Superior temporal gyrus (tissue), 1 donor: ENCODE results near the gene CTNNA2.

Experiments used
- DNase-seq: peaks from one replicate; pipeline ENCODE4 v3.0.0-alpha.2; 2016; ENCODE audit errors: extremely low spot score

The CTNNA2 gene

DNA sequence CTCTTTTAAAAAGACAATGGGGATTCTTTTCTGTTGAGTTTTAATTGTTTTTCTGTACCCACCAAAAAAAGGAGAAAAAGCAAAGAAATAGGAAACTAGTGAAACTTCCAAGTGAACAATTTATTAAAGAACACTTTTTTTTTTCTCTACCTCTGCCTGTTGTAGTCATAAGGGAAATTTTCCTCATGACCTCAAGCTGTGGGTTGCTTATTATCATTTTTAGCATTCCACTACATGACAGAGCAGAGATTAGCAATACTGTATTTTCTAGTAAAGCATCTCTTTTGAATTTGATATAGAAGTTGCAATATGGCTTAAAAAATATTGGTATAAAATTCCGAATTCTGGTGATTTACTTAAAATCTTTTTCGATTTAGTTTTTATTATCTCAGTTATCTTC, 879.6 kb downstream of the CTNNA2 start:
- DNase-seq, result no peak

DNA sequence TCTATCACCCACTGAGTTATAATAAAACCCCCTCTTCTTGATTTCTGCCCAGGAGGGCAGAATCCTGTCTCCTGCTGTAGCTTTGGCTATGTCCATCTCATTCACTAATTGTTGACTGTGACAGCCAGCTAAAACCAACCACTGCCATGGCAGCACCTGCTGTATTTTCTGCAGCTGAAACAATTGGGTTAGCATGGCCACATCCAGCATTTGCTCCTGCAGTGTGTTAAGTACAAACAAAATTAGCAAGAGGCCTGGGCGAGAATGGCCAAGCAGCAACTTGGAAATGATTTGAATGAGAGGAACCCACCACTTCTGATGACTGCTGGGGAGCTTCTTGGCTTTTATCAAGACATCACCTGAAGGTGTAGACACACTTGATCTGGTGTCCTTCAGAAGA, 881.1 kb downstream of the CTNNA2 start:
- no peak for DNase-seq

DNA sequence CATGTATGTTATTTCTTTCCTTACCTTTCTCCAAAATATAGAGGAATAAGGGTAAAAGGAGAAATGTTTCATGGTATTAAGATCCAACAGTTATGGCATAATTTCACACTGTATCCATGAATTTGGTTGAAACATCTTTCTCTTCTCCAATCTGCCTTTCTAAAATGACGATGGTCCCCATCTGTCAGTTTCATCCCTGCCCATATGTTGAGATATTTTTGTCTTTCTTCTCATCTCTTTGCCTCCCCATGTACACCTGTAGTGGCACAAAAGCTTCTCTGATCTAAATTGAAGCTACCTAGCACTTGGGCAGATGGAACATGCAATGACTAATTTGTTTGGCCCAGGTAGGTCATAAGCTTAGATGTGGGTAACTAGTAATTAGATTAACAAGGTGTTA, 882.4 kb downstream of the CTNNA2 start:
- DNase-seq, result no peak

DNA sequence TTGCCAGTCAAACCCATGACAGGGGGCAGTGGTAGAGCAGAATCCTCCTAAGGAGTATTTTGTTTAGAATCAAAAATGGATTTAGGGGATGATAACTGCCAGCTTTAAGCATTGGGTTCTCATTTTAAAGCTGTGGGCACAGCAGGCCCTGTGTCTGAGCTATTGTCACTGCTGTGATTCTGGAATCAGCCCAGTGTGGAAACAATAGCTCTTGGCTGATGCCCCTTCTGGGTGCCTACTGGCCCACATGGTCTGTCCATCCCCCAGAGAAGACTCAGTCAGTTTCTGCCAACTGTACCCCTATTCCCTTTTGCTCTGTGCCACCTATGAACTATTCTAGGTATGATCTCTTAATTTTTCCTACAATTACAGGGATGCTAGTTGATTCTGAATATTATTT, 883.4 kb downstream of the CTNNA2 start:
- DNase-seq, result no peak

DNA sequence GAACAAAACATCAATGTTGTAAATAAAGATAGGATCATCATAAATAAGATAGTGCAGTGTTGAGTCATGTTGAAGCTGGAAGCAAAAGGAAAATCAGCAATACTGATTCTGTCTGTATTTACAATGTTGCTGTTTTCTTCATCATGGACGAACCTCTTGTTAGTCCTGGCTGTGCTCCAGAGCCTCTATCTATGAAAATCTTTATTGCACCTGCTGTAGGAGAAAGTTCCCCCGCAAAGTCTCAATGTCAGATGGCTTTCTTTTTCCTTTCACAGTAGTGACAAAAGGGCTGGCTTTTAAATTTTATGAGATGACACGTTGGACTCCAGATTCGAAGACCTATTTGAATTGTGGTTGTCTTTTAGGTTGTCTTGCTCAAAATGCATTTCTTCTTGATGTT, 890.2 kb downstream of the CTNNA2 start:
- no peak for DNase-seq

DNA sequence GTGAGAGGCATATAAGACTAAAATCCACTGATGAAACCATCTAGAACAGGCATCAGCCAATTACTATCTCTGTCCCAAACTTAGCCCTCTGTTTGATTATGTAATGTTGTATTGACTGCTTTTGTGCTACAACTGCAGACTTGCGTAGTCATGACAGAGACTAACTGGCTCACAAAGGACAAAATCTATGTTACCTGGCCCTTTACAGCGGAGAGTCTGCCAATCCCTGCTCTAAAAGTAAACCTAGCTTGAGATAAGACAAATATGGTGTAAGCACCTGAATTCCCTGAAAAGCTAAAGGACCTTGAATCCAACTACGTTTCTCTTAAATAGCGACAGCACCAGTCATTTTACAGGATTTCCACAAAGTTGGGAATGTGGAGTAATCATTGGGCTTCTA, 894.5 kb downstream of the CTNNA2 start:
- no peak for DNase-seq

DNA sequence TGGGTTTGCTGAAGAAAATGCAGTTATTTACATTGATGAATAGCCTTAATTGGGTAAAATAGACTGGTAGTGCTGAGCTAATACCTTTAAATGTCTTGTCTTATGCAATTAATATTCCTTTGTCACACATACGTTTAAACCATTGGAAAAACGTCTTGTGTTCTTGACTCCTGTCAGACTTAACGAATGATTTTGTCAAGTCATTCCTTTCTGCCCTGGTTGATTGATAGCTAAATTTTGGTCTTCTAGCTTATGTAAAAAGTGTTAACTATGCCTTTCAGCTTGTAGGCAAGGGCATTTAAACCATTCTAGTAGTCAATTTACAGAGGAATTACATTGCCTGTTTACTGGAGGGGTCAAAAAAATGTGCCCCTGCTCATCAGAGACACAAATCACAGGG, 897.5 kb downstream of the CTNNA2 start:
- no peak for DNase-seq

DNA sequence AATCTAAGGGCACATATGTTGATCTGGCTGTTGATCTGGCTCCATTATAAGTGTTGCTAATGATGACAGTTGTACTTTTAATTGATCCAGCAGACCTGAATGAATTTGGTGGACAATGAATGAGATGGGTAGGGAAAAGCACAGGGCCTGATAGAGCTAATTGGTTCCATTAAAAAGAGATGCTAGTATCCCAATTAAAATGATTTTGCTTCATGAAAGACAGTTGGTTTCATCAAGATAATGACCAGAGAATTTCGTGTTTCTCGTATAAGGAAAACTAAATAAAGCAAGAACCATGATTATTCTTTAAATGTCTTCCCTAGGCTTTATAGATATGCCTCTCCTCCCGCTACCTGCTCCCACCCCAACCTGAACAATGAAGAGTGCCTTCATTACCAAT, 900.3 kb downstream of the CTNNA2 start:
- no peak for DNase-seq

DNA sequence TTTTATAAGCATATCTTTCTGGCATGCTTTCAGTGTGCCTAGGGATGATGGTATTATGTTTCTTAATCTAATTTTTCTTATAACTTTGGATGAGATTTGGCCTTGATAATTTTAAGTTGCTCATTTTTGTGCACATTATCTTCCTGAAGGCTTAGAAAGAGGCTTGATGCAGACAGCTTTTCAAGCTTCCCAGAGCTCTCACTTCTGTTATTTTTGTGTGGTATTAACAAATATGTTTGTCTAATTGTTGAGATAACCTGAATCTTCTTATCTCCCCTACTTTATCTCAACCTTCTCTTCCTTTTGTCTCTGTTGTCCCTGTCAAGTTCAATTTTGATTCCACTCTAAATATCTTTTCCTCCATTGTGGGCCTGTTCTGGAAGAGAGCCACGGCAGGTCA, 904.9 kb downstream of the CTNNA2 start:
- no peak for DNase-seq

DNA sequence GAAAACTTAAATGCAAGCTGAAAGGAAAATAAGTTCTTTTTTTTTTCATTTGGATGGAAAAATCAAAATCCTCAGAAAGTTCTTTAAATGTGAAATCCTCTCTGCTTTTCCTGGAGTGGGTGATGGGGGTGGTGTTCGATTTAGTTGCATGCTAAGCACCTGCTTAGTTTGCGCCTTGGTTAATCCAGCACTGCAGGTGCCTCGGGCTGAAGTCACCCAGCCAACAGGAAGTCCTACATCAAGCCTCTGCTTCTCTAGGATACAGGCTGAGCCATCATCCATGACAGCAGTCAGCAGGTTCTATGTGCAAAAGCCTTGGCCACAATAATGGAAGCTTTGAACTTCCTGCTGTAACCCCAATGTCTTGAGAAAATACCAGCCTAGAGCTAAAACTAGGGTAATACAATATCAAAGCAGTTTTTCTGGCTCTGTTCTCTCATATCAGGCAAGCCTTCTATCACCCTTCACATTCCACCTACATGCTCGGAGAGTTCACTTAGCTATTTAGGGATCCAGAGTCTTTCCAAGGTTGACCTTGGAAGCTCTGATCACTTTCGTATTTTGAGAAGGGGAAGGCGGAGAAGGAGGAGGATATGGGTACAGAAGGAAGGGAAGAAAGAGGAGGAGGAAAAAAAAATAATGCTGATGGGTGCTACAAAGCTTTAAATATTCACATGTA, 907.8 kb downstream of the CTNNA2 start:
- DNase-seq, result no peak

DNA sequence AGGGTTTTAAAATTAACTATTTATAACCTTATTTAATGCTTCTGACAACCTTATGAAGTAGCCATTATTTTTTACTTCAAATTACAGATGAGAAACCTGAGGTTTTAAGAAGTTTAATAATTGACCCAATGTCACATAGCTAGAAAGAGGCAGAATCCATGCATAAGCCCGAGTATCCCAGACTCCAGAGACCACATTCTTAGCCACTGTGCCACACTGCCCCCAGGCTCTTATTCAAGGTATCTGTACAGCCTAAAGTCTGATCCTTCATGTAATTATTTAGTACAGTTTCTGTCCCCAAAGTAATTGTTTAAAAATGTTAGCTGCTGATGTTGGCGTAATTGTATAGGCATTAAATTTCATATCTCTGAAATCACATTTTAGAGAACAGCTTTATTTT, 916.4 kb downstream of the CTNNA2 start:
- no peak for DNase-seq

DNA sequence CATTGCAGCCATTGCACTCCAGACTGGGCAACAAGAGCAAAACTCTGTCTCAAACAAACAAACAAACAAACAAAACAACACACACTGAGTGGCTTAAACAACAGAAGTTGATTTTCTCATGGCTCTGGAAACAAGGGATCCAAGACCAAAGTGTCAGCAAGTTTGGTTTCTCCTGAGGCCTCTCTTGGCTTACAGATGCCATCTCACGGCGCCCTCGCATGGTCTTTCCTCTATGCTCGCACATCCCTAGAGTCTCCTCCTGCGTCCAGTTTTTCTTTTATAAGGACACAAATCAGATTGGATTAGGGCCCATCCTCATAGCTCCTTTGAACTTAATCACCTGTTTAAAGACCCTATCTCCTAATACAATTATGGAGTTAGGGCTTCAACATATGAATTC, 925.1 kb downstream of the CTNNA2 start:
- DNase-seq, result no peak

DNA sequence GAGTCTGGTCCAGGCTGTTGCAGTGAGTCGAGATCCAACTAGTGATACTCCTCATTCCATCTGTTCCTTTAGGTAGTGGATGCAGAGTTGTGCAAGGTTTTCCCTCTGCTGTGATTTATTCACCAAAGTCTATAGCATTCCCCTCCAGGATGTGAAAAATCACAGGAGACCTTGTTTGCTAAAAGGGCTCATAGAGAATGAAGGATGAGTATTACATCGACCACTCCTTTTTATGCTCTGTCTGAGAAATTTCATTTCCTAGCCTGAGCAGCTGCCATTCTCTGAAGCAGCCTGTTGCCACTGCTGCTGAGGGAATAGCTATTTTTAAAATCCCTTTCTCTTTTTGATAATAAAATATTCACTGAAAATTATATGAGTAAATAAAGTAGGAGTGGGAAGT, 925.8 kb downstream of the CTNNA2 start:
- DNase-seq, result no peak

DNA sequence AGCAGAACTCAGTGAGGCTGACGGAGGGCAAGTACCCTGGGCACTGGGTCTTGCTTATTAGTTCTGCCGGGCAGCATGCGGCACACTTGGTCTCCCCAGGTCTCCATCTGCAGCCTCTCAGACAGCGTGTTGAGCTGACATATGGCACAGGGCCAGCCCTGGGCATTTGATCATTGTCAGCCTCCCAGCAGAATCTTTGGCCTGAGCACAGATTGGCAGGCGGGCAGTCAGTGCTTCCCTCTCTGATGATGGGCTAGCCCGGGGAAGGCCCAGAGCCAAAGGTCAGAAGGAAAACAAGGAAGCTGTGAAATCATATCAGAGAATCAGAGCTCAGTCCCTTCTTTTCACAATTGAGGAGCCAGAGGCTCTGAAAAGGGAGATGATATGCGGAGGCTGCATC, 941.8 kb downstream of the CTNNA2 start:
- peak; percentile 88 for DNase-seq

DNA sequence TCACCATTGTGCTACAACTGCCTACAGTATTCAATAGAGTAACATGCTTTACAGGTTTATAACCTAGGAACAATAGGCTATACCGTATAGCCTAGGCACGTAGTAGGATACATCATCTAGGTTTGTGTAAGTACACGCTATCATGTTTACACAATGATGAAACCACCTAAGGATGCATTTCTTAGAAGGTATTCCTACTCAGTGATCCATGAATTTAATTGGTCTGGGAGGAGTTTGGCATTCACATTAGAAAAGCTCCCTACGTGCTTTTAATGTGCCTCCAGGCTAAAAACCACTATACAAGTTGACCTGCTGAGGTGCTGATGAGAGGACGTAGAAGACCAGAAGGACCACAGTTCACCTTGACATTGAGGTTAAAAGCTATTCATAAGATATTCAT, 946.2 kb downstream of the CTNNA2 start:
- no peak for DNase-seq

DNA sequence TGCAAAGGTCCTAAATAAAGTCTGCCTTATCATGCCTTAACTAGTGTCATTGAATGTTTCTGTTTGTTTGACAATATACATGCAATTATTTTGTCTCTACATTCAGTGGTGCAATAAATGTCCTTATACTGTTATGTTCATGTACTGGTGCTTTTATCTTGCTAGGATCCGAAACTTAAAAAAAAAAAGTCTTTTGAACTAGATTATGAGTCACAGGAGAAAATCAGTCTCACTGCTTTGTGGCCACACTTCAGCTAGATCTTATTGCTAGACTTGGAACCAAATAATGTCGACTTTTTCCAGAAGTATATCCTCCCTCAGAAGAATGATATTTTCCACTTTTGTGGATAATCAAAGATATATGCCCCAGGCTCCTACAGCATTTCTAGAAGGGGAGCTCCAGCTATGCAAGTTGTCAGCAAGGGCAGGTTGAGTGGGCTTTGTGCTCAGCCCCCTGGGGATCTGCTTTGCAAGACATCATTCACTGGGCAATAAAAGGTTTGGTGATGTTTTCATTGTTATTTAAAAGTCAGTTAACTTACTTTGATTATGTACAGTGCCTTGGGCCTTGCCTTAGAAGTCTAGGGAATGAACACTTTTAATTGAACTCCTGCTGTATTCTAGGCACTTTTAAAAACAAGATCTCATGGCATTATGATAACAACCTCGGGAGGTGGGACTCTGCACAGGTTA, 948.8 kb downstream of the CTNNA2 start:
- no peak for DNase-seq

DNA sequence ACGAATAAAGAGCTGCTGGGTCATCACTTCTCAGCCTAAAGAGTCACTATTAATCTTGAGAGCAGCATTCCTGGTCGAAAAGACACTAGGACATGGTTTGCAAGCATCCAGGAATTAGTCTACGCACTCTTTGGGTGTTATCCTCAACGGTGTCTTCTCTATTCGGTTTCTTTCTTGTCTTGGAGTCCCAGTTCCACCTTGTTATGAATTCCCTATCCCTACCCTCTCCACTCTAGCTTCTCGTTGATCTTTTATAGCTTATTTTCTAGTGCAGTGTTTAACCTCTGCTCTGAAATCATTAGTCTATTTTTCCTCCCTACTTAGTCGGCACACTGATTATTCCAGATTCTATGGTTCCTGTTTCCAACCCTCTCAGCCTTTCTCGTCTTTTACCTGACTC, 949.8 kb downstream of the CTNNA2 start:
- no peak for DNase-seq

DNA sequence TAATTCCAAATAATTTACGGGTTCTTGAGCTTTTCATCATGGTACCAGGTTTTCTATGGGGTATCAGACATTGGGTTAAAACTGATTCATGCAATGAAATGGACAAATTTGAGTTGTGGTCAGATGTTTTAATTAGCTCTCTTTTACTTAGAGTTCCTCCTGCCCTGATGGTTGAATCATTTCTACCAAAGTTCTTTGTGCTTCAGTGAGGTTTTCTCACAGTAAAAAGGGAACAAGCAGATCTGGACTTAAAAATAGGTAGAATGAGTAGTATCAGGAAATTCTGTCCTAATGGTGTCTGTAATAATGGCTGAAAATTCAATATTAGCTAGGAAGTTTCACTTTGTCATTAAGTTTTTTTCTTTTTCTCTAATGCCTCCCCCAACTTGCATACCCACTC, 951.4 kb downstream of the CTNNA2 start:
- no peak for DNase-seq

DNA sequence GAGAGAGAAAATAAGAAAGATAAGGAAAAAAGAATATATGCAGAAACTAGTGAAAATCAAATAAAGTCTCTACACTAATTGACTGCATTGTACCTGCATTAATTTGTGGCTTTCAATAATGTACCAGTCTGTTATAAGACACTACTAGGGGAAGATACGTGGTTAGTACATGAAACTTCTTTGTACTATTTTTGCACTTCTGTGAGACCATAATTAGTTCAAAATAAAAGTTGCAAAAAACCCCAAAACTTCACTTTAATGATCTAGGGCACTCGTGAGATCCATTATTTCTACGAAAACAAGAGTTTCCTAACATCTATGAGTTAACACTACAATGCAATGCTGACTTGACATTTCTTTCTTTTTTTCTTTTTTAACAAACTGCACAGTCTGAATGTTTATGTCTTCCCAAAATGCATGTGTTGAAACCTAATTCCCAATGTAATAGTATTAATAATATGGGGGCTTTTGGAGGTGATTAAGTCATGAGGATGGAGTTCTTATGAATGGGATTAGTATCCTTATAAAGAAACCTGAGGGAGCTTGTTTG, 954.5 kb downstream of the CTNNA2 start:
- no peak for DNase-seq

DNA sequence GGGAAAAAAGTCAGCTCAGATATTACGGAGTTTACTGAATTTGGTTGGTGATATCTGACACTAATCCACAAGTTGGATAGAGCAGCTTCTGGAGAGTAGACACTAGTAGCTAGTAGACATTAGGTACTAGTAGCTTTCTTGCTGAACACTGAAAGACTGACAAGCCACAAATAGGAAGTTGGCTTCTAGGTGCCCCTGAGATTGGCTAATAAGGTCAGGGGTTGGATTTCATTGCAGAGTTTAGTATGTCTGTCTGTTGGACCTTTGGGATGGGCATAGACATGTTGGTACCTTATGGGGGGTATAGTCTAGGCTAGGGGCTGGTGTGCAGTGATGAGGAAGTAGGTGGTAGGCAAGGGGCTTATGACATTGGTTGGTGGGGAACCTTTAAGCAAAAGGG, 956.6 kb downstream of the CTNNA2 start:
- no peak for DNase-seq

DNA sequence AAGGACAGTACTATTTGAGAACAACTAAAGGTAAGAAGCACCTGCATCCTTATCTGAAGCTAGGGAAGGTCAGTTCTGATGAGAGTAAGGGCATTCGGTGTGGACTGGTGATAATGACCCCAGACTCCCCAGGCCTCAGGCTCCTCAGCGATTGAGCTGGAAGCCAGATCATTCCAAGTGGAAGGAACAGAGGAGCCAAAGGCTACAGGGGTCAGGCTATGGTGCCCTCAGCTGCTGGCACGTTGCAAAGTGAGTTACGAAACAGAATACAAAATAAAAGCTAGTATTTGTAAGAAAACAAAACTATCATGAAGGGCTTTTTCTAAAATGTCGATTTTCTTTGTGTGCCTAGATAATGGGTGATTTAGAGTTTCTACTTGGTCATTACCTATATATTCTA, 960.2 kb downstream of the CTNNA2 start:
- no peak for DNase-seq

DNA sequence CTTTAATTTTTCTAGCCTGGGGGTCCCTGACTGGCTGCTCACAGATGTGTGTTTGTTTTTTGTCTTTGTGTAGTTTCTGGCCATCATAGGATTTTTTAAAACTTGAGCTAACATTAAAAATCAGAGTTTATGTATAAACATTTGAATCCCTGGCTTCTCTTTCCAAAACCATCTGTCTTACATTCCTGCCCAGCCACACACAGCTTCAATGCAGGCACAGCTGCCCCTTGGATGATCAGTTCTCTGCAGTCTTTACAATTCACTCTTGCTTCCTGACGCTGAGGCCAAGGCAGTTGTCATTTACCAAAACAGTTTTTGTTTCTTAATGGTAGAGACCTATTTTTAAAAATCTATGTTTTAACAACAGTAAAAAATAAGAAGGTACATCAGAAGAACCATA, 960.9 kb downstream of the CTNNA2 start:
- no peak for DNase-seq

DNA sequence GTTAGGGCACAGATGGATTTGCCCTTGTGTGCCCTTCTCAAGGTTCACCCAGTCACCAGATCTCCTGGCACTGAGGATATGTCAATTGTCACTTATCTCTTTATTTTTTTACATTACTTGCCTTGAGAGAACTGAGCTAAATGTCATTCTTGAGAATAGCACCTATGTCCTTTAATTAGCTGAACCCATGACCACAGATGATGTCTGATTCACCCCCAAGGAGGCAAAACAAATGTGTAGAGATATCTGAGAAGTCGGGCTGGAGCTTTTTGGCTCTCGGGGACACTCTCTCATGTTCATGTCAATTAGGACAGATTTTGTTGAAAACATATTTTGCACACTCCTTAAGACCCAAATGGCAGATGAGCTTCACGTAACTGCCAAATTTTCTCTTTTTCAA, 963.1 kb downstream of the CTNNA2 start:
- DNase-seq, result no peak
